ENCODE measurements around the gene LBHD2. TPM values are rescaled to one million over a fixed set of nuclear protein-coding genes. Genes with fewer than 3 reads are reported as not detected.

The LBHD2 gene
- total RNA-seq, 1 donor from 2014 or later: not detected

DNA sequence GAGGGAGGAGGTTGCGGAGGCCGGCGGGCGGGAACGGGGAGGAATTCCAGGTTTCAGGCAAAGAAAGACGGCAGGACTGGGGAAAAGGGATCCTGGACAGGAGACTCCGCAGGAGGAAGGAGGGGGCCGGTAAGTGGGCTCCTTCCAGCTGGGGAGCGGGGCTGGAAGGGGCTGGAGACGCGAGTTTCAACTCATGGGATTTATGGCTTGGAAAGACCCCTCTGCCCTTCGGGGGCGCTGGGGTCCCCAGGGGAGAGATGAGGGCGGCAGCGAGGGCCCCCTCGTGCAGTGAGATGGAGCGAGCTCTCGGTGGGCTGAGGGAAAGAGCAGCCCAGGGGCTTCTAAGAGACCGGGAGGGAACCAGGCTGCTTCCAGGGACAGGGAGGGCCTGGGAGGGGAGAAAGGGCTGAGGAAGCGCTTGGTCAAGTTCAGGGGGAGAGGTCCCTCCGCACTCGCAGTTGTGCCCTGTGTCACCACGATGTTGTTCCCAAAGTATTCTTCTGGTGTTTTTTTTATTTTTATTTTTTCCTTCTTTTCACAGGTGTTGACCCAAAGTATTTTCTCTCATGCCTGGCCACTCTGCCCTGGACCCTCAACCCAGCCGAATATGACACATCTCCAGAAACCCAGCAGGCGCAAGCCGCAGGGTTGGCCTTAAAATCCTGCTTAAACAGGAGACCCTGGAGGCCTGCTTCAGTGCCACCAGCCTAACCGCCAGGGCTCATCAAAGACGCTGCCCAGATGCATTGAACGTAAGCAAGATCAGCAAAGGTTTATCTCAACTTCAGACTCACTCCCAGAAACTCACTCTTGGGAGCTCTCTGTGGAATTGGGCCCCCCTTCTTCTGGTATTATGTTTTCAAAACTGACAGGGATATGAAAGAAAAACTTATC, 55.4 kb downstream of the LBHD2 start:
- TF ChIP-seq, protein P1, sequence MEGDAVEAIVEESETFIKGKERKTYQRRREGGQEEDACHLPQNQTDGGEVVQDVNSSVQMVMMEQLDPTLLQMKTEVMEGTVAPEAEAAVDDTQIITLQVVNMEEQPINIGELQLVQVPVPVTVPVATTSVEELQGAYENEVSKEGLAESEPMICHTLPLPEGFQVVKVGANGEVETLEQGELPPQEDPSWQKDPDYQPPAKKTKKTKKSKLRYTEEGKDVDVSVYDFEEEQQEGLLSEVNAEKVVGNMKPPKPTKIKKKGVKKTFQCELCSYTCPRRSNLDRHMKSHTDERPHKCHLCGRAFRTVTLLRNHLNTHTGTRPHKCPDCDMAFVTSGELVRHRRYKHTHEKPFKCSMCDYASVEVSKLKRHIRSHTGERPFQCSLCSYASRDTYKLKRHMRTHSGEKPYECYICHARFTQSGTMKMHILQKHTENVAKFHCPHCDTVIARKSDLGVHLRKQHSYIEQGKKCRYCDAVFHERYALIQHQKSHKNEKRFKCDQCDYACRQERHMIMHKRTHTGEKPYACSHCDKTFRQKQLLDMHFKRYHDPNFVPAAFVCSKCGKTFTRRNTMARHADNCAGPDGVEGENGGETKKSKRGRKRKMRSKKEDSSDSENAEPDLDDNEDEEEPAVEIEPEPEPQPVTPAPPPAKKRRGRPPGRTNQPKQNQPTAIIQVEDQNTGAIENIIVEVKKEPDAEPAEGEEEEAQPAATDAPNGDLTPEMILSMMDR (IDR thresholded peaks at IDR 0.05; ENCODE audit: unreplicated experiment): no peak
- peaks cover 11% of the 10 kb centered on the region for H3K27me3 Mint-ChIP-seq (ENCODE audit: unreplicated experiment)
- no peaks in the 10 kb centered on the region for H3K9me3 Mint-ChIP-seq (ENCODE audit: unreplicated experiment)
- H3K4me3 Mint-ChIP-seq (ENCODE audit: unreplicated experiment): no peak overlapping the region
- peaks cover 19% of the 10 kb centered on the region for H3K36me3 Mint-ChIP-seq (ENCODE audit: low read depth, unreplicated experiment)
- peaks cover 9% of the 10 kb centered on the region for H3K4me1 Mint-ChIP-seq (ENCODE audit: unreplicated experiment)
- H3K27ac Mint-ChIP-seq (ENCODE audit: unreplicated experiment): no peak overlapping the region
- no peak for DNase-seq (ENCODE audit: low spot score)

Other genes with a start within 250 kb of the LBHD2 start
- gene AMN, start 161.5 kb upstream of the LBHD2 start, total RNA-seq (ENCODE audit: unreplicated experiment): not detected
- gene CDC42BPB, start 26.7 kb upstream of the LBHD2 start, total RNA-seq (ENCODE audit: unreplicated experiment): 187 TPM
- not detected for gene EXOC3L4, start 10.5 kb downstream of the LBHD2 start, total RNA-seq (ENCODE audit: unreplicated experiment)
- gene TNFAIP2, start 39.3 kb downstream of the LBHD2 start, total RNA-seq (ENCODE audit: unreplicated experiment): 163 TPM